PC-3 (cell line): ENCODE data around the gene CLPTM1L. TPM values are rescaled to one million over a fixed set of nuclear protein-coding genes. Genes with fewer than 3 reads are reported as not detected.

Experiments
- ATAC-seq: fragments of 200-7000 bp; cut with Tn5 transposase; 2 replicates; pipeline ENCODE4 v1.9.1; 2020; ENCODE audit warnings: mild to moderate bottlenecking, moderate library complexity
- Bru-seq: library from RNA; stranded (reverse); fragments of 400-500 nt; gene quantifications from one replicate; lab custom pipeline; 2021; lab: Mats Ljungman, UMichigan
- BruChase-seq, 2 experiments: library from RNA; stranded (reverse); fragments of 400-500 nt; gene quantifications; one replicate each; lab custom pipeline; 2021; lab: Mats Ljungman, UMichigan
- BruUV-seq: library from RNA; stranded (reverse); fragments of 400-500 nt; replicated peaks from 2 replicates; lab custom pipeline; 2021; lab: Mats Ljungman, UMichigan
- CTCF ChIA-PET: fragments of 300-600 bp; sonication (Branson Sonifier 250); formaldehyde crosslinking; loops from one replicate; lab custom pipeline; 2022; ENCODE audit warnings: antibody characterized with exemption; lab: Charles Lee
- POLR2A ChIA-PET: fragments of 300-600 bp; sonication (Branson Sonifier 250); formaldehyde crosslinking; loops from one replicate; lab custom pipeline; 2022; ENCODE audit warnings: antibody characterized with exemption; ENCODE audit not compliant: unreplicated experiment; lab: Charles Lee
- DNase-seq: peaks from one replicate; pipeline ENCODE4 v3.0.0-alpha.2; 2015
- H2AFZ ChIP-seq: fragments of 300-600 bp; sonication (generic); 2 replicates; pipeline ENCODE4 v1.6.0; 2016; ENCODE audit warnings: antibody characterized with exemption, low read length
- H3F3A ChIP-seq: fragments of 300-600 bp; sonication (generic); one replicate; pipeline ENCODE4 v1.6.0; 2017; ENCODE audit warnings: antibody characterized with exemption, low read length, control low read depth, mild to moderate bottlenecking; ENCODE audit not compliant: unreplicated experiment
- H3K27ac ChIP-seq: fragments of 300-600 bp; sonication (generic); 2 replicates; pipeline ENCODE4 v1.5.1; 2016; ENCODE audit warnings: mild to moderate bottlenecking, low read length
- H3K27me3 ChIP-seq: fragments of 300-600 bp; sonication (generic); 2 replicates; pipeline ENCODE4 v1.6.1; 2016; ENCODE audit warnings: low read length, mixed read lengths
- H3K36me3 ChIP-seq: fragments of 300-600 bp; sonication (generic); 2 replicates; pipeline ENCODE4 v1.6.1; 2016; ENCODE audit warnings: low read depth, mixed run types, low read length, mixed read lengths
- H3K4me1 ChIP-seq: fragments of 300-600 bp; sonication (generic); 2 replicates; pipeline ENCODE4 v1.5.1; 2016; ENCODE audit warnings: low read length; ENCODE audit not compliant: insufficient read depth
- H3K4me2 ChIP-seq: fragments of 300-600 bp; sonication (generic); 2 replicates; pipeline ENCODE4 v1.6.0; 2016; ENCODE audit warnings: low read length
- H3K4me3 ChIP-seq: fragments of 300-600 bp; sonication (generic); 2 replicates; pipeline ENCODE4 v1.5.1; 2016; ENCODE audit warnings: mild to moderate bottlenecking, low read length, mixed read lengths
- H3K79me2 ChIP-seq: fragments of 300-600 bp; sonication (generic); 2 replicates; pipeline ENCODE4 v1.6.1; 2017; ENCODE audit warnings: low read length, mixed read lengths
- H3K9ac ChIP-seq: fragments of 300-600 bp; sonication (generic); 2 replicates; pipeline ENCODE4 v1.6.0; 2016; ENCODE audit warnings: mild to moderate bottlenecking, low read length
- H3K9me2 ChIP-seq: fragments of 300-600 bp; sonication (generic); replicated peaks from 2 replicates; pipeline ENCODE4 v1.6.1; 2016; ENCODE audit warnings: mixed run types, low read length, mixed read lengths
- H3K9me3 ChIP-seq: fragments of 300-600 bp; sonication (generic); 2 replicates; pipeline ENCODE4 v1.6.1; 2016; ENCODE audit warnings: low read length, mixed read lengths
- H4K20me1 ChIP-seq: fragments of 300-600 bp; sonication (generic); 2 replicates; pipeline ENCODE4 v1.6.1; 2016; ENCODE audit warnings: low read length, mixed read lengths
- CTCF ChIP-seq: fragments of 300-600 bp; sonication (generic); conservative IDR thresholded peaks from 2 replicates; pipeline ENCODE4 v1.5.1; 2017; ENCODE audit warnings: antibody characterized with exemption, low read depth, mild to moderate bottlenecking, low read length
- EZH2 ChIP-seq: fragments of 300-600 bp; sonication (generic); IDR thresholded peaks from one replicate; pipeline ENCODE4 v1.6.1; 2017; ENCODE audit warnings: antibody characterized with exemption, mild to moderate bottlenecking, low read length; ENCODE audit not compliant: unreplicated experiment
- EZH2phosphoT487 ChIP-seq: fragments of 300-600 bp; sonication (generic); IDR thresholded peaks from 2 replicates; pipeline ENCODE4 v1.6.1; 2018; ENCODE audit warnings: mild to moderate bottlenecking, antibody characterized with exemption, low read length, borderline replicate concordance
- intact Hi-C: fragments of 100-400 bp; cut with micrococcal nuclease; formaldehyde crosslinking; loops from 2 replicates; pipeline ENCODE4 v1.9.0; 2023
- long read RNA-seq: library from polyadenylated mRNA; unstranded; transcript quantifications from one replicate; pipeline ENCODE4 v2.0.0, GENCODE V29; 2021; ENCODE audit not compliant: unreplicated experiment
- total RNA-seq: library from RNA; depleted of rRNA; stranded (reverse); fragments of >200 nt; gene quantifications from 2 replicates; pipeline ENCODE4 v1.2.3, GENCODE V29; 2014; rRNA removed

Gene CLPTM1L
- total RNA-seq (373 and 463 TPM in 2 replicates), Bru-seq, nascent RNA (percentile 84 among the genes with signal in this experiment), BruChase-seq, experiment 1, labeled RNA remaining after a 6-hour chase (percentile 89 among the genes with signal in this experiment), BruChase-seq, experiment 2, labeled RNA remaining after a 2-hour chase (percentile 88 among the genes with signal in this experiment)
- long read RNA-seq, transcript CLPTM1L-201 (17 exons, 2,500 nt) = major isoform, 1,101 of 1,418 reads
- long read RNA-seq, transcript CLPTM1L-215 (4 exons, 382 nt) = minor isoform, 7 of 1,418 reads
- long read RNA-seq, partial matches to known transcripts = 44 of 1,418 reads
- long read RNA-seq, other reads (novel, unspliced or antisense) = 265 of 1,418 reads

GRCh38 chr5:1344975-1345838 is at the start of gene CLPTM1L:
Gene CLPTM1L, minus strand, starts transcription at chr5:1345099. Its CDS starts 258 bp downstream, at chr5:1344841.
- H3K9me2 ChIP-seq = no peaks in the 10 kb centered on the region
- H3K9ac ChIP-seq = peak within 1 kb of the TSS; percentile 98
- ATAC-seq = peak; percentile 88
- H4K20me1 ChIP-seq = peaks cover 12% of the 10 kb centered on the region; the same call in 1 of the 2 replicates
- peak within 1 kb of the TSS; percentile 100 for H3K4me3 ChIP-seq
- peaks cover 56% of the 10 kb centered on the region for H3K79me2 ChIP-seq
- ChIA-PET CTCF (no interaction called here), POLR2A (no interaction called here)
- H3K4me1 ChIP-seq = peaks cover 11% of the 10 kb centered on the region
- H3F3A ChIP-seq = no peaks in the 10 kb centered on the region
- H3K9me3 ChIP-seq = no peaks in the 10 kb centered on the region
- no peak for TF ChIP-seq EZH2phosphoT487
- no peak for TF ChIP-seq EZH2
- no peak for TF ChIP-seq CTCF
- peak within 1 kb of the TSS; percentile 89 for H2AFZ ChIP-seq
- intact Hi-C loops = loop anchor here (5.0 kb wide), 2 partner anchors 118 to 297 kb away; partner anchors contain the start of gene SLC6A18
- no peak within 1 kb of the TSS; the same call in 1 of the 2 replicates for H3K27ac ChIP-seq
- H3K4me2 ChIP-seq = peak within 1 kb of the TSS; percentile 99
- TSS peak; percentile 72 for BruUV-seq
- peak; percentile 91 for DNase-seq
- no peaks in the 10 kb centered on the region for H3K27me3 ChIP-seq
- H3K36me3 ChIP-seq = peaks cover 30% of the 10 kb centered on the region

DNA sequence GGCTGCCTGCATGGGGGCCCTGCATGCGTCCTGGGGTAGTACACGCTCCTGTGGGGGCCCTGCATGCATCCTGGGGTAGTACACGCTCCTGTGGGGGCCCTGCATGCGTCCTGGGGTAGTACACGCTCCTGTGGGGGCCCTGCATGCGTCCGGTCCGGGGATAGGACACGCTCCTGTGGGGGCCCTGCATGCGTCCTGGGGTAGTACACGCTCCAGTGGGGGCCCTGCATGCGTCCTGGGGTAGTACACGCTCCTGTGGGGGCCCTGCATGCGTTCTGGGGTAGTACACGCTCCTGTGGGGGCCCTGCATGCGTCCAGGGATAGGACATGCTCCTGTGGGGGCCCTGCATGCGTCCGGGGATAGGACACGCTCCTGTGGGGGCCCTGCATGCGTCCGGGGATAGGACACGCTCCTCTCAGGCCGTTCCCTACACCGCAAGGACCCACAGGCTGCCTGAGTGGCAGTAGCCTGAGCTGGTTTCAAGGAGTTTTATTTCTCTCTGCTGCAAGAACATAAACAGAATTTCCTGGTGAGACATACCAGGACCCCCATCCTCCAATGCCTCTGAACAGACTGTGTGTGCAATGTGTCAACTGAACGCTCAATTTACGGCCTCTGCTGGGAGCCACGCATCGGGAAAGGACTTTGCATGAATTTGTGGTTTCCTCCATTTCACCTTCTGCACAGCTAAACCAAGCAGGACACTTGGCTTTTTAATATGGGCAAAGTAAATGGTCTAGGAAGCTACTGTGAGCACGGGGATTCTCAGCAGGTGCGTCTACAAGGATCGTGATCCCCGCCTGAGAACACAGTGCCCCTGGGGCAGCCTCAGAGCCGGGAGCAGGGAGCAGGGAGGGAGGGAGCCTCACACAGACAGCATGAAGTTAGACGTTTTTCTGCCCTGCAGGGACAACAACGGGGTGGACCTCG is 48.9 kb upstream of the CLPTM1L start:
- BruUV-seq = no TSS peak
- Histone ChIP-seq H3K9me3 (no peaks in the 10 kb centered on the region), H3K4me3 (no peak overlapping the region), H4K20me1 (no peaks in the 10 kb centered on the region), H3K4me2 (no peak overlapping the region), H3F3A (no peaks in the 10 kb centered on the region), H3K4me1 (no peaks in the 10 kb centered on the region), H2AFZ (no peak overlapping the region), H3K36me3 (no peaks in the 10 kb centered on the region), H3K27ac (no peak overlapping the region), H3K9me2 (no peaks in the 10 kb centered on the region), H3K9ac (no peak overlapping the region), H3K27me3 (peaks cover 65% of the 10 kb centered on the region), H3K79me2 (no peaks in the 10 kb centered on the region)
- ChIA-PET POLR2A (no interaction called here), CTCF (no interaction called here)
- intact Hi-C loops = no loop called here
- TF ChIP-seq EZH2phosphoT487 (no peak), EZH2 (no peak), CTCF (no peak)
- DNase-seq (no peak), ATAC-seq (no peak)
